Raji (cell line): ENCODE measurements around the gene IFI35.

ENCODE experiments used
- POLR2A ChIP-seq: IDR thresholded peaks from 2 replicates; pipeline ENCODE4 v1.6.1; 2011; ENCODE audit warnings: low read depth, low read length, control low read depth; ENCODE audit not compliant: insufficient read depth

Gene IFI35

DNA sequence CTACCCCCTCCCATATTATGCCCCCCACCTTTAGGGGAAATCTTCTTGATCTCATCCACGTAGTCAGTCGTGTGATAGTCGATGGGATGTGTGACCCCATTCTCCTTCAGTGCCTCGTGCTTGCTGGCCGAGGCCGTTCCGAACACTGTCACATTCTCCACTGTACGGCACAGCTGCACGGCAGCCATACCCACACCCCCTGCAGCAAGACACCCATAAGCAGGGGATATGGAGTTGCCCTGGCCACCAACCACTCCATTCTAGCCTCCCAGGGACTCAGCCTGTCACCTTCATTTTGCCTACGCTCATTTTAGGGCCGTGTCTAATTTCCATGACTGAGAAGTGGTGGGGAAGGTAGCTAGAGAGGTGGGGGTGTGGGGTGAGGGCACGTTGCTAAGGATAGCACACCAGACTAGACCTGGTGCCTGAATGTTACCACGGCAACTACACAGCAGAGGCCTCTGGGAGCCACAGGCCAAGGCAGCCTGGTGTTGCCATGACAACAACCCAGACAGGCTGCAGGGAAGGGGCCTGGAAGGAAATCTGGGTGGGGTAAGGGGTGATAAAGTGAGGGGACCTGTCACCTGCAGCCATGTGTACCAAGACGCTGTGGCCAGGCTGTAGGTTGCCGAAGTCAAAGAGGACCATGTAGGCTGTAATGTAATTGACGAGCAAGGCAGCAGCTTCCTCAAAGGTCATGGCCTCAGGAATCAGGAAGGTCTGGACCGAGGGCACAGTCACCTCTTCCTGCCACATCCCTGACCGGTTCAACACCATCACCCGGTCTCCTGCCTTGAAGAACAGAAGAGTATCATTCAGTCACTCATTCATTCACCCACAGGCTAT, 11.6 kb downstream of the IFI35 start:
- no peak for TF ChIP-seq POLR2A

- TF ChIP-seq POLR2A, result no peak
These were observed 12.3 kb downstream of the IFI35 start for GRCh38 chr17:43018932-43019331.

DNA sequence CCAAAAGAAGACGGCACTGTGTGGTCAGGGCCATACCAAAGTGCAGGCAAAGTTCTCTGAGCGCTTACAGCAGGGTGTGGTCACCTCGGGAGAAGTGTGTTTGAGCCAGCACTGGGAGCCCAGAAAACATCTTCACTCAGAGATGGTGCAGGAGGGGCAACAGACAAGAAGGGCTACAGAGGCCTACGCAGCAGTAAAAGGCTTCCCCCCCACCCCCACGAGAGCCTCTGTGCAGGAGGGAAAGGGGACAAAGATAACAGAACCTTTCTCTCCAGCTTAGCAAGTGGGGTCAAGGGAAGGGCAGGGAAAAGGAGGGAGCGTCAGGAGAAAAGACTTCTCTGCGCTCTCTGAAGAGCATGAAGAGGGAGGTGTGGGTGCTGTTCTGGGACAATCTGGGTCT, 12.8 kb downstream of the IFI35 start:
- no peak for TF ChIP-seq POLR2A

DNA sequence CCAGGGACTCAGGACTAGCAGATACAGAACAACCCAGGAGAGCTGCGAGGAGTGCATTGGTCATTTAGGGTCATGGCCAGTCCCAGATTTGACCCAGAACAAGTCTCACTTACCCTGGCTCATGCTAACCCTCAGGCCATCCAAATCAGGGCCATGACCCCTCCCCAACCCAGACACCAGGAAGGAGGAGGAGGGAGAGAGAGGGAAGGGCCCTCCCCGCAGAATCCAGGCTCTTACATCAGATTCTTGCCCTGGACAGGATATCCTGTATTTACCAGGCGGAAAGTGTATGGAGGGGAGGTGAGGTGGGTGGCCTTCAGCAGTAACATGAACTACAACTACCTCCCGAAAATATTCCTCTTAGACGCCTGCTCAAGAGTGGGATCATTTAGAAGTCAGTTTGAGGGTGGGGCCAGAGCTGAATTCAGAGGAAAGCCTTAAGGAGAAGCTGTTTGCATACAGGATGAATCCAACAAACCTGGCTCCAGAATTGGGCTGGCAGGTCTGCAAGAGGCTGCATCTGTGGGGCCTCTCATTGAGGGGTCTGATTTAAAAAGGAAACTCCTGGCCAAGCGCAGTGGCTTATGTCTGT, 13.5 kb downstream of the IFI35 start:
- TF ChIP-seq POLR2A, result no peak

GRCh38 chr17:43020789-43021740, 14.5 kb downstream of the IFI35 start:
- no peak for TF ChIP-seq POLR2A

DNA sequence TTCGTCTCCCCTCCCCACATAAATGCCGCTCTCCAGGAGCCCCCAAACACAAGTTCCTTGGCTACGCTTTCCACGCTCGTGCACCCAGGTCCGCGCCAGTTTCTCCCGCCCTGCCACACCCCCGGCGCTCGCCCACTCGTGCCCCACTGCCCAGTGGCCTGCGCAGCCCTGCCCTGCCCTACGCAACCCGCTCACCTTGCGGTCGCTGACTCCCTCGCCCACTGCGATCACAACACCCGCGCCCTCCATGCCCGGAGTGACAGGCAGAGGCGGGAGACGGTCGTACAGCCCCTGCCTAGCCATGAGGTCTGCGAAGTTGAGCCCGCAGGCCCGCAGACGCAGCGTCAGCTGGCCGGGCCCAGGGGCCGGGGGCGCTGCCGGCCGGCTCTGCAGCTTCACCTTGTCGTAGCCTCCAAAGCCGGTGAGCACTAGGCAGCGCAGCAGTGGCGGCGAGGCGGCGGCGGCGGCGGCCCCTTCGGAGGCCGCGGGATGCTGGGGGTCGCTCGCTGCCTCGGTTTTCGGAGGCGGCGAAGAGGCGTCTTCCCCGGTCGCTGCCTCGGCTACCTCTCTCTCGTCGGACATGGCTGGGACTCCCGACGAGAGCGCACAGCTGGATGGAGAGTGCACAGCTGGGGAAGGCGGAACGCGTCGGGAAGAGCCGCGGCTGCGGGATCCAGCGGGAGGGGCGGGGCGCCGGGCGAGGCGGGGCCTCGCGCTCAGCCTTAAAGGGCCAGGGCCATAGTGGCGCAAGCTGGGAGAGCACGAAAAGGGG, 15.3 kb downstream of the IFI35 start, which contains the start of gene VAT1:
Gene VAT1, minus strand, starts transcription at position 645 of the 772 bp plus-strand sequence. Its CDS starts 63 bp downstream, at position 582.
- 0 out of 2 replicates have a peak, but pooled peaks have one; percentile 17 for TF ChIP-seq POLR2A

GRCh38 chr17:43024407-43025289, 18.1 kb downstream of the IFI35 start, which contains the start of gene RND2:
TSS of gene RND2 (plus strand) at chr17:43025231. CDS start at chr17:43025348, 117 bp downstream.
- TF ChIP-seq POLR2A, result no peak

GRCh38 chr17:43025290-43025657, 18.7 kb downstream of the IFI35 start:
- TF ChIP-seq POLR2A, result no peak

DNA sequence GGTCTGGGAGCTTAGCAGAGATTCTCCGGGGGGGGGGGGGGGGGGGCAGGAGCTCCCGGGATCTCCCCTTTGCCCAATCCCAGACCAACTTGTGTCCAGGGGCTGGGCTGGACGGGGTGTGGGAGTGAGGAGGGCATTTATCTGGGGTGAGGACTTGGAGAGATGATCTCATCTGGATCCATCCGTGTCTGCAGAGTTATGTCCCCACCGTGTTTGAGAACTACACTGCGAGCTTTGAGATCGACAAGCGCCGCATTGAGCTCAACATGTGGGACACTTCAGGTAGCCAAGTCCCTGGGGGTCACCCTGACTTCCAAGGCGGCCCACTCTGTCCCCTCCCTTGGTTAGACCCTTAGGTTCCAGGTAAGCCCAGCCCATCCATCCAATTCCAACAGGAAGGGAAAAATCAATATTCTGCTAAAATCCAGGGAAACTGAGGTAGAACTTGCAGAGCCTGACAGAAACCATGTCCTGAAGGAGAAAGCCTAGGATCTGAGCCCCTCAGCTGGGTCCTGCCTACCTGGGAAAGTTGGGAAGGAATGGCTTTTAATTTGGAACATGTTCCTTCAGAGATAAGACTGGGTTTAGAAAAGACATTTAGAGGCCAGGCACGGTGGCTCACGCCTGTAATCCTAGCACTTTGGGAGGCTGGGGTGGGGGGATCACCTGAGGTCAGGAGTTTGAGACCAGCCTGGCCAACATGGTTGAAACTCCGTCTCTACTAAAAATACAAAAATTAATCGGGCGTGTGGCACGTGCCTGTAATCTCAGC, 19.4 kb downstream of the IFI35 start:
- no peak for TF ChIP-seq POLR2A

DNA sequence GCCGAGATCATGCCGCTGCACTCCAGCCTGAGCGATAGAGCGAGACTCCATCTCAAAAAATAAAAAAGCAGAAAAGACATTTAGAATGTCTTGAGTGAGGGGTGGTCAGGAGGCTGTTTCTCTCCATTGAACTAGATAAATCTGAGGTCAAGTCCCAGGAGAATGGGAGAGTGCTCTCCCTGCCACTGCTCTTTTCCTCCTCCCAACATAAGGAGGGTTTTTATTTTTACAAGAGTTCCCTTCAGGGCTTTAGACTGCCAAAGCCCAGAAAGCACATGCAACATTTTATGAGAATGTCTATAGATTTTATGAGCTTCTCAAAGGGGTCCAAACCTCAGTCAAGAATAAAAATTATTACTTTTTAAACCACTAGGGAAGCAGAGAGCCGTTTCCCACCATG, 20.0 kb downstream of the IFI35 start:
- no peak for TF ChIP-seq POLR2A

- no peak for TF ChIP-seq POLR2A
These were observed 20.8 kb downstream of the IFI35 start for GRCh38 chr17:43027091-43028032.
